GM18505 (cell line): Measurements from ENCODE around the gene BFSP1.

Experiments
- ATAC-seq: cut with Tn5 transposase; IDR thresholded peaks from one replicate; pipeline ENCODE4 v1.9.1; 2021; ENCODE audit not compliant: unreplicated experiment
- POLR2A ChIP-seq: IDR thresholded peaks from 4 replicates; pipeline ENCODE4 v1.6.1; 2011; ENCODE audit warnings: borderline replicate concordance; ENCODE audit not compliant: insufficient read depth, insufficient read length; ENCODE audit errors: extremely low read depth

The BFSP1 gene

DNA sequence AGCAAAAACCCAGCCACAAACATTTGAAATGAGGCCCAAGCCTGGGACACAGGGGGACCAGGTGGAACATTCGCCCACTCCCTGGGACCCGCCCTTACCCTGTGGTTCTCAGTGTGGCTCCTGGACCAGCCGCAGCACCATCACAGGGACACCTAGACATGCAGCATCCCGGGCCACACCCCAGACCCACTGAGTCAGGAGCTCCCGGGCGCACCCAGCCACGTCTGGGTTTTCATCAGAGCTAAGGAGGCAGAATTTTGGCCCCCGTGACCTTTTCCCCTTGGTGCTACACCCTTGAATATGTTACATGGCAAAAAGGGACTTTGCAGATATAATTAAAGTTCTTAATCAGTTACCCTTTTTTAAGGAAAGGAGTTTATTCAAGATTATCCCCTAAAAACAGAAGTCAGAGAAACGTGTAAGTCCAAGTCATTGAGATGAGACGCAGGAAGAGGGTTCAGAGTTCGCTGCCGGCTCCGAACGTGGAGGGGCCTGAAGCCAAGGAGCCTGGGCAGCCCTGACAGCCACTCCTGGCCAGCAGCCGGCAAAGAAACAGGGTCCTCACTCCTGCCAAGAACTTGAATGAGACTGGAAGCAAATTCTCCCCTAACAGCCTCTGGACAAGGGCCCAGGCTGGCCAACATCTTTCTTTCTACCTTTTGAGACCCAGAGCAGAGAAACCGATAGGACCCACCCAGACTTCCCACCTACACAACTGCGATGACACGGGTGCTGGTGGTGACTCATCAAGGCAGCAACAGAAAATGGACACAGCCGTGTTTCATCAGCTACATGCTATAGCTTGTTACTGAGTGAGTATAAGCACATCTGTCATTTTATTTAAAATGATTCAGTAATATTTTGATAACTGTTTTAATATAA lies 25.3 kb downstream of the BFSP1 start:
- ATAC-seq: peak; percentile 15

DNA sequence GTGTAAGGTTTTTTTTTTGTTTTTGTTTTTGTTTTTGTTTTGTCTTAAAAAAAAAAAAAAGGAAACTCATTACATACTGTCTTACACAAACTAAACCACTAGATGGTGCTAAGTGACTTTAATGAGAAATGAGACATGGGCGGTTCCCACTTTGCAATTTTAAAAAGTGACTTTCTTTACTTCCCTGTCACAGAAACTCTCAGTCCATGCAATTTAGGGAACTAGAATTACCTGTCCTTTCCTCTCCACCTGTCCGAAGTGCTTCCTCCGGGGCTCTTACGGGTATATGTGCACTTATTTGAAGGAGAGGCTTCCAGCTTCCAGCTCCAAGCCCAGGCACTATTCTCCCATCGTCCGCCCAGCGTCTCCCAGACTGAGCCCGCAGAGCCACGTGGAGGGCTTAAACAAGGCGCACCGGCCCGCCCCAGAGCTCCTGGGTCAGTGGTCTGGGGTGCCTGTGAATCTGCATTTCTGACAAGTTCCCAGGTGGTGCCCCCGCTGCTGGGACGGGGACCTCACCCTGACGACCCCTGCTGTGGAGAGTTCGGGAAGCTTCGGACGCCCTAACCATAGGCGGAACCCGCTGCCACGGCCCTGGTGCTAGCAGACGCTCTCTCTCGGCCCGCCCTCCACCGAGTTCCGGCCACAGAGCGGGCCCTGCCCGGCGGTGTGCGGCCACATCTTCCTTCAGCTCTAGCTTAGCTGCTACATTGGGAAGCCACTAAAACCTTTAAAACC lies 26.1 kb downstream of the BFSP1 start:
- peak; percentile 70 for ATAC-seq
- TF ChIP-seq POLR2A: no peak

More for the DNA sequence above, 25.3 kb downstream of the BFSP1 start:
- no peak for TF ChIP-seq POLR2A

DNA sequence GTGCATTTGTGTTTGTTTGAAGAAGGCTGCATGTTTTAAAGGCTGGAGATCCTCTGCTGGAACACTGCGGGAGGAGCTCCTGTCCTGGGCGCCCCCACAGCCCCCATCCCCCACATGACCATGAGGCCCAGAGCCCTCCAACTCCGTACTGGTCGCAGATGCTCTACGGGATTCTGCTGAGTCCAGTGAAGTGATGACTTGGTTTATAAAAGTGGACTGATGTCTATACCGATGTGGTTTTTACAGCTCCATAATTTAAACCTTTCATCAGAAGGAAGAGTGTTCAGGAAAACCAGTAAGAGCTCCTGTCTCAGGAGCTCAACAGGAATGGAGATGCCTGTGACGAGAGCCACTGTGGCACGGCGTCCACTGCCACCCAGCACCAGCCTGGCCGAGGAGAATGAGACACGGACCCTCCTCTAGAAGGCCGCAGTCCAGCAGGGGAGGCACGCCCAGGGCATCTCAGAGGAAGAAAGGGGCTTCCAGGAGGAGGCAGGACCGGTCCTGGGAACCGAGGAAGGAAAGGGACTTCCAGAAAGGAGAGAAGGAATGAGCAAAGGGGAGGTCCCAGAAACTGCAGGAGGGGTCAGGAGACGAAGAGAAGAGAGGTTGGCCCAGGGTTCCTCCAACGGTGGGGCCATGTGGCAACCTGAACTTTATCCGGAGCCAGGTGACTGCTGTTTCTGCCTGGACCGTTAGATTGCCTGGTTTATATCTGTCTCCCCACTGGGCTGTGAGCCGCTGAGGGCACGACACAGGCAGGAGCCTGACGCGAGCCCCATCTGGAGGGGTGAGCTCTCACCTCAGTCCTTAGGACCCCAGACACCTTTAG lies 26.9 kb downstream of the BFSP1 start:
- no peak for TF ChIP-seq POLR2A

DNA sequence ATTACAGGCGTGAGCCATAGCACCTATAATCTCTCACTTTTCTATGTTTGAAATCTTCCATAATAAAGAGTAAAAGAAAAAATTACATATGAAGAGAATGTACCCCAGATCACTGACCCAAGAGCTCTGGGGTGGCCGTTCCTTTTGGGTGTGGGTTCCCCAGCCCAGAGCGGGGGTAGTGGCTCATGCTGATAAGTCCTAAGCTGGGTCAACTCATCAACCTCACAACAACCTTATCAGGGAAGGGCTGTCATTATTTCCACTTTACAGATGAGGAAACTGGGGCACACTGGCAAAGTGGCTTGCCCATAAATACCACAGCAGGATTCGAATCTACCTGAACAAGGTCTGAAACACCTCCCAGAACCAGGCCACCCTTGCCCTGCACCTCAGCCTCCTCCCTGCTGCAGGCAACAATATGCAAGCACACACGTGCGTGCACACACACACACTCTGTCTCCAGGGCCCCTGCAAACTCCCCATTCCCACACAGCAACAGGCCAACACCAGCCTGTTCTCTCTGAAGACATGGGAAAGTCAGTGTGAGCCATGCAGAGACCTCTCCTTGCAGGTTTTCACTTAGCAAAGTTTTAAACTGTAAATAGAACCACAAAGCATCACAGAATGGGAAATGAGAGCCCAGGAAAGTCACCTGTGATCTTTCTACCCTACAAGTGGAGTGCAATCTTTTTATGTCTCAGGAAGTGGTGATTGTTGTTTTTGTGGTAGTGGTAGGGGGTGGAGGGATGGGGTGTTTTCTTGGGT lies 27.7 kb downstream of the BFSP1 start:
- ATAC-seq: no peak

More for the DNA sequence above, 26.9 kb downstream of the BFSP1 start:
- peak; percentile 7 for ATAC-seq

DNA sequence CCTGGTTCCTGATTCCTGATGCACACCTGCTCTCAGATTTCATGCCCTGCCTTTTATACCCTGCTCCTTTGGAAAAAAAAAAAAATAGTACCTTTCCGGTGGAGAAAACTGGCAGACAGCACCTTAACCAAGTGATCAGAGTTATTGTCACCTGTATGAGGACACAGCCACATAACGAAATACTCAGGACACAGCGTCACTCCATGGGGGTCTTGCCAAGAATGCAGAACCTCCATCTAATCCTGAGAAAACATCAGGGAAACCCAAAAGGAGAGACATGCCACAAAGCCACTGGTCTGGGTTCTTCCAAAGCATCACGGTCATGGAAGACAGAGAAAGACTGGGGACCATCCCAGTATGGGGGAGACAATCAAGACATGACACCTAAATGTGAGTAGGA lies 29.1 kb downstream of the BFSP1 start:
- no peak for ATAC-seq
- no peak for TF ChIP-seq POLR2A

More for the DNA sequence above, 27.7 kb downstream of the BFSP1 start:
- no peak for TF ChIP-seq POLR2A

DNA sequence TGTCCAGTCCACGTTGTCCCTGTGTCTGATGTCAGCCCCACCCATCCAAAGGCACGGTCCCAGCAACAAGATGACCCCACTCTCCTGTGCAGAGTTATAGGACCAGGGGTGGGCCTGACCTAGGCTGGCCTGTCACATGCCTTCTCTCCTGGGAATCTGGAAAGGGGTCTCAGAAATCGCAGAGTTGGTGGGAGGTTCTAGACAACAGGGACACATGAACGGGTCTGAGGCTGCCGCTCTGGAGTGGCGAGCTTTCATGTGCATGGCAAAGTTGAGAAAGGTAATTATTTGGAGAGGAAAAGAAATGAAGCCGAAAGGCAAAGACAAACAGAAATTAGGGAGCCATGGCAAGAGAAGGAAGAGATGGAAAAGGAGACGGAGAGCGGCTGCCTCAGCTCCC lies 29.5 kb downstream of the BFSP1 start:
- ATAC-seq: no peak
- TF ChIP-seq POLR2A: no peak

DNA sequence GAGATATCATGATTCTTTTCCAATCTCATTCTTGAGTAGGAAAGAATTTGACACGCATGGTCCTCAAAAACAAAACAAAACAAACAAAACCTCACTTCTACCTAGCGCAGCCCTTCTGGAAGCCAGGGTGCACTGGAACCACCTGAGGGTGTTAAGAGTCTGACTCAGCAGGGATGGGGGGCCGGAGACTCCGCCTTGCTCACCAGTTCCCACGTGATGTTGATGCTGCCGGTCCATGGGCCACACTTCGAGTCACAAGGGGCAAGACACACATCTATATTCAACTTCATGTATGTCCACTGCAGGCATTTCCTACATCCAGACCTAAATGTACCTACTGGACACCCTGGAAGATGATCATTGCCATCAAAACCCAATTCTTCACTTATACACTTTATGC lies 30.4 kb downstream of the BFSP1 start:
- ATAC-seq: no peak
- no peak for TF ChIP-seq POLR2A

DNA sequence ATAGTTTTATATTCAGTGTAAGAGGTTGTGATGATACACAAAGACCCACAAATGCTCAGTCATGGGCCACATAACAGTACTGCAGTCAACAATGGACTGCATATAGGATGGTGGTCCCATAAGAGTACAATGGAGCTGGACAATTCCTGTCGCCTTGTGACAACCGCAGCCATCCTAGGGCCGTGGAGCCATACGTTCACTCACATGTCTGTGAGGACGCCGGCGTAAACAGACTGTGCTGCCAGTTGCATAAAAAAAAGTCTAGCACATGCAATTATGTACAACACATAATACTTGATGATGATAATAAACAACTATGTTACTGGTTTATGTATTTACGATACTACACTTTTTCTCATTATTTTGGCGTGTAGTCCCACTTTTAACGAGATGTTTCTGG lies 30.9 kb downstream of the BFSP1 start:
- no peak for ATAC-seq

DNA sequence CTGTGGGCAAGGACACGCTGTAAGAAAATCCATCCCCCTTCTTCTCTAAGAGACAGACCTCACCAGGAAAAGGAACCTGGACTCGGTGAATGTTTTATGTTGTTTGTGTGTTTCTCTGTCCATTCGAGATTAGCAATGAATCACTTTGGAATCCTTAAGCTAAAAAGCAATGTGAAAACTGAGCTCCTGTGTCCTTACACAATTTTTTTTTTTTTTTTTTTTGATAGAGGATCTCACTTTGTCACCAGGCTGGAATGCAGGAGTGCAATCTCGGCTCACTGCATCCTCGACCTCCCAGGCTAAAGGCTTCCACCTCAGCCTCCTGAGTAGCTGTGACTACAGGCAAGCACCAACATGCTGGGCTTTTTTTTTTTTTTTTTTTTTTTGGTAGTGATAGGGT lies 32.1 kb downstream of the BFSP1 start:
- ATAC-seq: no peak
- TF ChIP-seq POLR2A: no peak

More for the DNA sequence above, 30.9 kb downstream of the BFSP1 start:
- no peak for TF ChIP-seq POLR2A

DNA sequence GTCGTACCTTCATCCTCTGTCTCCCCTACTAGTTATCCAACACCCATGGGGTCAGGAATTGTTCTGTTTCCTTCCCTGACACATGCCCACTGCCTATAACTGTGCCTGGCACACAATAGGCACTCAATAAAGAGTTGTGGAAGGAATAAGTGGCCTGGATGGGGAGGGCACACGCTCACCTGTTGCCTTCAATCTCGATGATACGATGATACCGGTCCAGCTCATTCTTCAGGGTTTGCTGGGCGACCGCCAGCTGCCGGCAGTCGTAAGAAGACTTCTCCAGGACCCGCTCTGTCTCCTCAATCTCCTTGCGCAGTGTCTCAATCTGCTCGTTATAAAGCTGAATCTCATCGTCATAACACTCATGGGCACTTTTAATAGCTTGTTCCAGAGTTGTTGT lies 32.5 kb downstream of the BFSP1 start:
- ATAC-seq: no peak
- TF ChIP-seq POLR2A: no peak

DNA sequence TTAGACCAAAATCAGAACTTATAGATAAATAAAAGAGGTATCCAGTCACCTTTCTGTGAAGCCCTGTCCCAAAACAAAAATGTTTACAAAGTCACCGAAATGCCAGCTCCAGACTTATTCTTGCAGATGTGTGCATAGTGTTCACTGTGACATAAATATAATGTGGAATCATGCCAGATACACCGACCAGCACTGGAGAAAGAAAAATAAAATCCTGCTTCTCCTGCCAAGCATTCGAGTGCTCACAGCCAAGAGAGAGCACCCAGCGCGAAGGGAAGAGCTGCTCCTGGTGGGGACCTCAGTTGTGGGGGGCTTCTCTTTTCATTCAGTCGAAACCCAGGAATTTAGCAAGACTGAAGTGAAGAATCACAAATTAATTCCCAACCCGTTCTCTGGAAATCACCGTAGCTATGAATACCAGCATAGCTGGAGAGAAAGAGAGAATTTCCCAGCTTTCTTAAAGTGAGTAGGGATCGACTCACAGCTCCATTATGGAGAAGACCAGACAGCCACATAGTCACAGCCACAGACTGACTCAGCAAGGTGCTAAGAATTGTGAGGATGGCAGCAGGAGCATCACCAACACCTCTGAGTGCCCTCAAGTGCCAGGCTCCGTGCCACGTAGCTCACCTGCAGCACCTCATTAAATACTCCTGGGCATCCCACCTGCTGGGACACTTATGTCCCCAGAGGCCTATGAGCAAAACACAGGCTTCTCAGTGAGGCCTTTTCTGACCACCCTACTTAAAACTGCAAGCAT lies 33.2 kb downstream of the BFSP1 start:
- ATAC-seq: no peak
- no peak for TF ChIP-seq POLR2A

DNA sequence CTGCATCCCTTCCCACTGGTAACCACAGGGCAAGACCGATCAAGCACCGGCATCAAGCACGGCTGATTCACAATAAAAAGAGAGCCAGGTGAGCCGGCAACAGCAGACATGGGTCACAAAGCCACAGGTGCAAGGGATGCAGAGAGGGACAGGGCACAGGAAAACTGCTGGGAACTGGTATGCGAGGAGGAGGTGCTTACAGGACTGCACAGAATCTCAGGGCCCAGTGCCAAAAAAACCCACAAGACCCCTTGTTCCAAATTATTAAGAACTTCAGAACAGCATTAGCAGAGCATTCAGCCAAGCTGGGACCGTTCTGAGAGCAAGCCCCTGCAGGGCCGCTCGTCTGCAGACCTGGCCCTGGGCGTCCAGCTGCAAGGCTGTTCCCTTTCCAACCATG lies 35.4 kb downstream of the BFSP1 start:
- ATAC-seq: no peak
- no peak for TF ChIP-seq POLR2A
